K562 (cell line): ENCODE results near the gene DGKZ. TPM values are rescaled to one million over a fixed set of nuclear protein-coding genes. Genes with fewer than 3 reads are reported as not detected.

ENCODE experiments used
- CREB3L1 ChIP-seq: fragments of 450-650 bp; IDR thresholded peaks from 2 replicates; pipeline ENCODE4 v1.6.1; 2014; ENCODE audit warnings: low read depth, mild to moderate bottlenecking, moderate library complexity, borderline replicate concordance
- E2F1 ChIP-seq: sonication (generic); formaldehyde crosslinking; IDR thresholded peaks from 2 replicates; pipeline ENCODE4 v1.8.1; 2023; ENCODE audit warnings: mild to moderate bottlenecking, missing genetic modification reagents, moderate library complexity
- GABPB1 ChIP-seq: sonication (generic); formaldehyde crosslinking; IDR thresholded peaks from 2 replicates; pipeline ENCODE4 v1.8.0; 2022; ENCODE audit warnings: mild to moderate bottlenecking, missing genetic modification reagents
- GATAD2B ChIP-seq: fragments of 450-650 bp; IDR thresholded peaks from 2 replicates; pipeline ENCODE4 v1.6.1; 2017; ENCODE audit warnings: mild to moderate bottlenecking, borderline replicate concordance
- NCOA2 ChIP-seq, 2 experiments: fragments of 450-650 bp; IDR thresholded peaks; 2 replicates each; pipeline ENCODE4 v1.6.1; 2018; ENCODE audit warnings: mild to moderate bottlenecking in 2 of 2, moderate library complexity in 1 of 2; ENCODE audit not compliant: partially characterized antibody in 2 of 2
- RREB1 ChIP-seq: fragments of 250-450 bp; sonication (Bioruptor Pico); IDR thresholded peaks from 2 replicates; pipeline ENCODE4 v1.4.0; 2020
- SRSF7 ChIP-seq: fragments of 200-400 bp; formaldehyde crosslinking; optimal IDR thresholded peaks from 2 replicates; pipeline ENCODE3; 2017; ENCODE audit warnings: mild to moderate bottlenecking, low read depth, low read length
- STAG1 ChIP-seq: sonication (generic); formaldehyde crosslinking; IDR thresholded peaks from 2 replicates; pipeline ENCODE4 v1.5.0; 2020; ENCODE audit warnings: missing genetic modification reagents, borderline replicate concordance
- ZNF143 ChIP-seq: sonication (generic); formaldehyde crosslinking; IDR thresholded peaks from 2 replicates; pipeline ENCODE4 v1.9.0; 2022; ENCODE audit warnings: mild to moderate bottlenecking, missing genetic modification reagents
- ZNF280B ChIP-seq: fragments of 250-450 bp; sonication (Bioruptor Pico); IDR thresholded peaks from 2 replicates; pipeline ENCODE4 v1.5.1; 2021; ENCODE audit warnings: mild to moderate bottlenecking
- ZNF395 ChIP-seq: fragments of 200-800 bp; sonication (Bioruptor generic); IDR thresholded peaks from 2 replicates; pipeline ENCODE4 v1.6.1; 2017; ENCODE audit warnings: missing genetic modification characterization, missing compliant biosample characterization
- ZNF449 ChIP-seq: fragments of 250-450 bp; sonication (Bioruptor Pico); IDR thresholded peaks from 2 replicates; pipeline ENCODE4 v1.8.0; 2022; ENCODE audit warnings: moderate library complexity, mild to moderate bottlenecking, inconsistent platforms
- polyA plus RNA-seq, 8 experiments: library from polyadenylated mRNA; depleted of rRNA in 4 of 8; stranded (reverse) in 5 of 8; unstranded in 3 of 8; fragments of >200 nt; fragmentation: Nextera tagmentation in 2 of 8; fragmentation: Illumina TruSeq in 1 of 8; extraction: Ambion mirVana in 2 of 8; extraction: Trizol in 1 of 8; gene quantifications; 2 replicates each; pipeline versions ENCODE4 v1.2.1 to v1.2.3, GENCODE V29; 2011 to 2014; ENCODE audit warnings: inconsistent platforms in 1 of 8, missing spikeins in 1 of 8
- total RNA-seq, 7 experiments: library from RNA; depleted of rRNA in 6 of 7; stranded (reverse); fragments of >200 nt in 6 of 7; fragmentation: Illumina TruSeq in 2 of 7; extraction: Trizol in 2 of 7; gene quantifications; 2 replicates each; pipeline versions ENCODE4 v1.2.1 to v1.2.3, GENCODE V29; 2011 to 2021; ENCODE audit warnings: low replicate concordance in 1 of 7

Gene DGKZ
- total and polyA plus RNA-seq, 9 of the 15 experiments (the other 6 are each of a cell fraction or from before 2014, with no cell fraction given): 0.51 to 100 (median 44.2) TPM

GRCh38 chr11:46347637-46348311, 511 bp downstream of the DGKZ start (continued):
- TF ChIP-seq RREB1 (no peak), ZNF449 (CRISPR knock-in tag) (no peak), ZNF143 (CRISPR knock-in tag) (no peak), ZNF395 (CRISPR knock-in tag) (0 out of 2 replicates have a peak, but pooled peaks have one; percentile 43), SRSF7 (no peak), GATAD2B (0 out of 2 replicates have a peak, but pooled peaks have one; percentile 11), NCOA2 (IDR thresholded peaks at IDR 0.05; ENCODE audit: partially characterized antibody in 2 of 2) (no peak), ZNF280B (no peak), GABPB1 (CRISPR knock-in tag) (peak; percentile 57; the same call in 1 of the 2 replicates), STAG1 (CRISPR knock-in tag) (0 out of 2 replicates have a peak, but pooled peaks have one; percentile 4), CREB3L1 (no peak), E2F1 (CRISPR knock-in tag) (0 out of 2 replicates have a peak, but pooled peaks have one; percentile 53)
